K562 (cell line): ENCODE data around the gene NT5C. TPM values are rescaled to one million over a fixed set of nuclear protein-coding genes. Genes with fewer than 3 reads are reported as not detected.

Source experiments
- ATAC-seq: fragments of 200-7000 bp; cut with Tn5 transposase; 3 replicates; pipeline ENCODE4 v1.9.1; 2020; ENCODE audit warnings: moderate library complexity
- BruUV-seq: library from RNA; stranded (reverse); fragments of 400-500 nt; replicated peaks from 2 replicates; lab custom pipeline; 2021; lab: Mats Ljungman, UMichigan
- CTCF ChIA-PET: fragments of 300-600 bp; formaldehyde crosslinking; extraction: SDS; loops from one replicate; lab custom pipeline; 2021; ENCODE audit warnings: low intra/inter-chr PET ratio; lab: Yijun Ruan, JAX
- POLR2A ChIA-PET: fragments of 300-600, 350-650 bp; sonication (Branson Sonifier 250); formaldehyde crosslinking; extraction: SDS; loops from one replicate; lab custom pipeline; 2021; ENCODE audit warnings: antibody characterized with exemption, inconsistent platforms; lab: Yijun Ruan, JAX
- DNase-seq, 4 experiments: peaks; one replicate each; pipeline versions ENCODE4 v3.0.0 to v3.0.0-alpha.2; 2011 to 2018; ENCODE audit warnings: low spot score in 3 of 4, mixed read lengths in 3 of 4; ENCODE audit errors: extremely low read depth in 1 of 4
- FAIRE-seq: peaks from 2 replicates; lab custom pipeline; 2011; peaks lifted over from hg19 to GRCh38; lab: Jason Lieb, UNC
- H2AFZ ChIP-seq: 2 replicates; pipeline ENCODE4 v1.6.0; 2011; ENCODE audit warnings: low read depth, low read length, control low read depth, inconsistent platforms
- H3K27ac ChIP-seq: fragments of 200-600 bp; 3 replicates; pipeline ENCODE4 v1.8.0; 2011; ENCODE audit warnings: low read depth, mild to moderate bottlenecking, control low read depth, inconsistent platforms, low read length, moderate library complexity, mixed read lengths; ENCODE audit errors: extremely low read depth
- H3K27me3 ChIP-seq, 2 experiments: fragments of 300-600 bp in 1 of 2; 2 replicates in 1 of 2; 3 replicates in 1 of 2; pipeline versions ENCODE4 v1.6.0 to v1.8.0; 2011; ENCODE audit warnings: inconsistent platforms in 2 of 2, low read length in 2 of 2, mild to moderate bottlenecking in 1 of 2, mixed read lengths in 1 of 2, moderate library complexity in 1 of 2; ENCODE audit not compliant: control insufficient read depth in 2 of 2, insufficient read depth in 2 of 2
- H3K36me3 ChIP-seq: fragments of 300-600 bp; 3 replicates; pipeline ENCODE4 v1.8.0; 2011; ENCODE audit warnings: mild to moderate bottlenecking, low read length, inconsistent platforms; ENCODE audit not compliant: control insufficient read depth, insufficient read depth
- H3K4me1 ChIP-seq, 2 experiments: fragments of 200-600 bp in 1 of 2; replicated peaks in 1 of 2; 2 replicates in 1 of 2; 3 replicates in 1 of 2; pipeline versions ENCODE4 v1.5.1 to v1.8.0; 2011; ENCODE audit warnings: inconsistent platforms in 2 of 2, low read length in 2 of 2, mild to moderate bottlenecking in 1 of 2, mixed read lengths in 1 of 2, moderate library complexity in 1 of 2; ENCODE audit not compliant: control insufficient read depth in 2 of 2, insufficient read depth in 2 of 2
- H3K4me2 ChIP-seq: 2 replicates; pipeline ENCODE4 v1.6.1; 2011; ENCODE audit warnings: low read length, control low read depth, inconsistent platforms, mixed read lengths; ENCODE audit not compliant: insufficient read depth
- H3K4me3 ChIP-seq: fragments of 200-600 bp; sonication (generic), shearing (Covaris generic); 2 replicates; pipeline ENCODE4 v1.5.1; 2016; ENCODE audit warnings: control low read depth, inconsistent platforms
- H3K79me2 ChIP-seq: fragments of 200-600 bp; 3 replicates; pipeline ENCODE4 v1.8.0; 2011; ENCODE audit warnings: low read length, inconsistent platforms; ENCODE audit not compliant: control insufficient read depth, insufficient read depth
- H3K9ac ChIP-seq, 2 experiments: 2 replicates each; pipeline versions ENCODE4 v1.6.0 to v1.6.1; 2011; ENCODE audit warnings: low read depth in 2 of 2, low read length in 2 of 2, control low read depth in 1 of 2, inconsistent platforms in 1 of 2, mild to moderate bottlenecking in 1 of 2, mixed read lengths in 1 of 2; ENCODE audit not compliant: insufficient read depth in 1 of 2
- H3K9me1 ChIP-seq: one replicate; pipeline ENCODE4 v1.6.0; 2011; ENCODE audit warnings: inconsistent platforms, mild to moderate bottlenecking, low read length, moderate library complexity; ENCODE audit not compliant: control insufficient read depth, insufficient read depth
- H3K9me3 ChIP-seq: replicated peaks from 2 replicates; pipeline ENCODE4 v1.5.1; 2011; ENCODE audit warnings: low read depth, low read length, inconsistent platforms; ENCODE audit not compliant: control insufficient read depth, insufficient read depth
- H4K20me1 ChIP-seq: replicated peaks from 2 replicates; pipeline ENCODE4 v1.6.1; 2011; ENCODE audit warnings: low read length, inconsistent platforms, mixed read lengths; ENCODE audit not compliant: control insufficient read depth, insufficient read depth
- CTBP1 ChIP-seq: fragments of 450-650 bp; IDR thresholded peaks from 2 replicates; pipeline ENCODE4 v1.6.1; 2016; ENCODE audit warnings: borderline replicate concordance
- NFATC3 ChIP-seq: fragments of 450-650 bp; IDR thresholded peaks from 2 replicates; pipeline ENCODE4 v1.6.1; 2017; ENCODE audit warnings: mild to moderate bottlenecking
- SIRT6 ChIP-seq: IDR thresholded peaks from one replicate; pipeline ENCODE4 v1.6.1; 2012; ENCODE audit warnings: low read depth, mild to moderate bottlenecking, control low read depth, inconsistent platforms, low read length, moderate library complexity
- SUPT5H ChIP-seq: fragments of 450-650 bp; IDR thresholded peaks from 2 replicates; pipeline ENCODE4 v1.6.1; 2016
- ZFP30 ChIP-seq: fragments of 250-450 bp; sonication (Bioruptor Pico); IDR thresholded peaks from 2 replicates; pipeline ENCODE4 v1.8.0; 2022; ENCODE audit warnings: moderate library complexity, mild to moderate bottlenecking, inconsistent platforms, borderline replicate concordance
- WGBS: fragments of 100-300 bp; shearing (Covaris generic); methylation state at CpG from one replicate; pipeline ENCODE4 v1.1.6; 2016; ENCODE audit warnings: low coverage, mixed read lengths; ENCODE audit not compliant: insufficient coverage; ENCODE audit errors: missing lambda C conversion rate; 5-methylcytosine and 5-hydroxymethylcytosine counted together
- in situ Hi-C: fragments of 300-500 bp; cut with MboI; formaldehyde crosslinking; loops from 4 replicates; pipeline ENCODE4 v1.15.0; 2018; ENCODE audit warnings: inconsistent platforms, mixed read lengths
- intact Hi-C: fragments of 100-400 bp; cut with micrococcal nuclease; formaldehyde crosslinking; loops from 2 replicates; pipeline ENCODE4 v1.14.2; 2022
- polyA plus RNA-seq, 8 experiments: library from polyadenylated mRNA; depleted of rRNA in 4 of 8; stranded (reverse) in 5 of 8; unstranded in 3 of 8; fragments of >200 nt; fragmentation: Nextera tagmentation in 2 of 8; fragmentation: Illumina TruSeq in 1 of 8; extraction: Ambion mirVana in 2 of 8; extraction: Trizol in 1 of 8; gene quantifications; 2 replicates each; pipeline versions ENCODE4 v1.2.1 to v1.2.3, GENCODE V29; 2011 to 2014; ENCODE audit warnings: inconsistent platforms in 1 of 8, missing spikeins in 1 of 8
- total RNA-seq, 7 experiments: library from RNA; depleted of rRNA in 6 of 7; stranded (reverse); fragments of >200 nt in 6 of 7; fragmentation: Illumina TruSeq in 2 of 7; extraction: Trizol in 2 of 7; gene quantifications; 2 replicates each; pipeline versions ENCODE4 v1.2.1 to v1.2.3, GENCODE V29; 2011 to 2021; ENCODE audit warnings: low replicate concordance in 1 of 7
- TF ChIP-seq, protein P1 (sequence below): sonication (generic); formaldehyde crosslinking; IDR thresholded peaks from 2 replicates; pipeline ENCODE4 v1.8.0; 2022; ENCODE audit warnings: mild to moderate bottlenecking, missing genetic modification reagents

Gene NT5C
- total and polyA plus RNA-seq, 9 of the 15 experiments (the other 6 are each of a cell fraction or from before 2014, with no cell fraction given): 2.9 to 205 (median 45.0) TPM

DNA sequence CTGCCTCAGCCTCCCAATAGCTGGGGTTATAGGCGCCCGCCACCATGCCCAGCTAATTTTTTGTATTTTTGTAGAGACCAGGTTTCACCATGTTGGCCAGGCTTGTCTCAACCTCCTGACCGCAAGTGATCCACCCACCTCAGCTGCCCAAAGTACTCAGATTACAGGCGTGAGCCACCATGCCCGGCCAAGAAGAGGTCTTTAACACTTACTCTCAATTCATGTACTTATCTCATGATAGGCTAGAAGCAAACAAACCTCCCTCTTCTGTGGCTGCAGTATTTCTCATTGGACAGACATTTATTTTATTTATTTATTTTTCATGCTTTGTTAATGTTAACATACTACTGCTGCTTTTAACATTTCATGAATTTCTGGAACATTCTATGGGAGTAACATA is 7.0 kb upstream of the NT5C start:
- peaks cover 3% of the 10 kb centered on the region; the same call in 1 of the 3 replicates for H3K79me2 ChIP-seq
- no peak overlapping the region for H3K4me3 ChIP-seq
- no peaks in the 10 kb centered on the region for H4K20me1 ChIP-seq
- H3K9me1 ChIP-seq: no peaks in the 10 kb centered on the region
- FAIRE-seq (no peak), ATAC-seq (no peak), DNase-seq (no peak)
- WGBS: 92% methylated on average over 5 of the region's 5 CpGs
- H3K27ac ChIP-seq: no peak overlapping the region
- intact Hi-C loops (no loop called here), in situ Hi-C loops (no loop called here)
- no peak overlapping the region for H3K4me2 ChIP-seq
- no peak overlapping the region for H2AFZ ChIP-seq
- no peak overlapping the region for H3K9ac ChIP-seq
- POLR2A ChIA-PET: interaction anchor here (0.6 to 6.3 kb wide), 7 partner anchors 9 to 84 kb away, joined by 3 to 58 read pairs (median 4); partner anchors contain the start of genes JPT1 and NUP85
- no TSS peak for BruUV-seq
- no peaks in the 10 kb centered on the region for H3K9me3 ChIP-seq
- peaks cover 81% of the 10 kb centered on the region for H3K36me3 ChIP-seq
- TF ChIP-seq CTBP1: no peak
- TF ChIP-seq NFATC3: no peak
- no peak for TF ChIP-seq SIRT6
- peak; percentile 18; the same call in 1 of the 2 replicates for TF ChIP-seq SUPT5H
- no peak for TF ChIP-seq ZFP30 (CRISPR knock-in tag)
- TF ChIP-seq, protein P1, sequence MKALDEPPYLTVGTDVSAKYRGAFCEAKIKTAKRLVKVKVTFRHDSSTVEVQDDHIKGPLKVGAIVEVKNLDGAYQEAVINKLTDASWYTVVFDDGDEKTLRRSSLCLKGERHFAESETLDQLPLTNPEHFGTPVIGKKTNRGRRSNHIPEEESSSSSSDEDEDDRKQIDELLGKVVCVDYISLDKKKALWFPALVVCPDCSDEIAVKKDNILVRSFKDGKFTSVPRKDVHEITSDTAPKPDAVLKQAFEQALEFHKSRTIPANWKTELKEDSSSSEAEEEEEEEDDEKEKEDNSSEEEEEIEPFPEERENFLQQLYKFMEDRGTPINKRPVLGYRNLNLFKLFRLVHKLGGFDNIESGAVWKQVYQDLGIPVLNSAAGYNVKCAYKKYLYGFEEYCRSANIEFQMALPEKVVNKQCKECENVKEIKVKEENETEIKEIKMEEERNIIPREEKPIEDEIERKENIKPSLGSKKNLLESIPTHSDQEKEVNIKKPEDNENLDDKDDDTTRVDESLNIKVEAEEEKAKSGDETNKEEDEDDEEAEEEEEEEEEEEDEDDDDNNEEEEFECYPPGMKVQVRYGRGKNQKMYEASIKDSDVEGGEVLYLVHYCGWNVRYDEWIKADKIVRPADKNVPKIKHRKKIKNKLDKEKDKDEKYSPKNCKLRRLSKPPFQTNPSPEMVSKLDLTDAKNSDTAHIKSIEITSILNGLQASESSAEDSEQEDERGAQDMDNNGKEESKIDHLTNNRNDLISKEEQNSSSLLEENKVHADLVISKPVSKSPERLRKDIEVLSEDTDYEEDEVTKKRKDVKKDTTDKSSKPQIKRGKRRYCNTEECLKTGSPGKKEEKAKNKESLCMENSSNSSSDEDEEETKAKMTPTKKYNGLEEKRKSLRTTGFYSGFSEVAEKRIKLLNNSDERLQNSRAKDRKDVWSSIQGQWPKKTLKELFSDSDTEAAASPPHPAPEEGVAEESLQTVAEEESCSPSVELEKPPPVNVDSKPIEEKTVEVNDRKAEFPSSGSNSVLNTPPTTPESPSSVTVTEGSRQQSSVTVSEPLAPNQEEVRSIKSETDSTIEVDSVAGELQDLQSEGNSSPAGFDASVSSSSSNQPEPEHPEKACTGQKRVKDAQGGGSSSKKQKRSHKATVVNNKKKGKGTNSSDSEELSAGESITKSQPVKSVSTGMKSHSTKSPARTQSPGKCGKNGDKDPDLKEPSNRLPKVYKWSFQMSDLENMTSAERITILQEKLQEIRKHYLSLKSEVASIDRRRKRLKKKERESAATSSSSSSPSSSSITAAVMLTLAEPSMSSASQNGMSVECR (CRISPR knock-in tag): no peak
- TF ChIP-seq, all 486 proteins: peak for 1
- Histone ChIP-seq H3K27me3 (no peaks in the 10 kb centered on the region), H3K4me1 (peaks cover 0 to 3% of the 10 kb centered on the region in 2 experiments; a peak in 2 of 5 replicates)
- CTCF ChIA-PET: no interaction called here
